H1 (cell line): ENCODE data around the gene UCN. TPM values are rescaled to one million over a fixed set of nuclear protein-coding genes. Genes with fewer than 3 reads are reported as not detected.
A peak's percentile ranks its signal among the peaks of the same experiment; 100 is the strongest.

Experiments used
- CTCF ChIA-PET: fragments of 300-600 bp; sonication (Branson Sonifier 250); formaldehyde crosslinking; loops from one replicate; lab custom pipeline; 2021; ENCODE audit not compliant: partially characterized antibody; lab: Charles Lee
- POLR2A ChIA-PET: fragments of 300-600 bp; sonication (Branson Sonifier 250); formaldehyde crosslinking; loops from one replicate; lab custom pipeline; 2021; ENCODE audit warnings: inconsistent platforms; ENCODE audit not compliant: partially characterized antibody; lab: Charles Lee
- DNase-seq, 2 experiments: peaks; one replicate each; pipeline versions ENCODE4 v3.0.0 to v3.0.0-alpha.2; 2010 to 2022; ENCODE audit warnings: low spot score in 2 of 2, low read depth in 1 of 2, mixed read lengths in 1 of 2
- FAIRE-seq: peaks from 2 replicates; lab custom pipeline; 2011; peaks lifted over from hg19 to GRCh38; lab: Jason Lieb, UNC
- H2AFZ ChIP-seq: 2 replicates; pipeline ENCODE4 v1.8.1; 2012; ENCODE audit warnings: low read length, inconsistent platforms
- H2AK5ac ChIP-seq: 2 replicates; pipeline ENCODE4 v1.6.1; 2013; ENCODE audit warnings: low read depth, low read length
- H2BK120ac ChIP-seq: replicated peaks from 2 replicates; pipeline ENCODE3; 2013; ENCODE audit warnings: low read depth, low read length, inconsistent platforms
- H2BK12ac ChIP-seq: 2 replicates; pipeline ENCODE4 v1.6.1; 2013; ENCODE audit warnings: low read depth, low read length
- H2BK15ac ChIP-seq: 2 replicates; pipeline ENCODE4 v1.6.1; 2013; ENCODE audit warnings: low read length
- H2BK20ac ChIP-seq: 2 replicates; pipeline ENCODE4 v1.6.1; 2013; ENCODE audit warnings: low read length
- H2BK5ac ChIP-seq: 2 replicates; pipeline ENCODE4 v1.6.1; 2013; ENCODE audit warnings: low read depth, low read length
- H3K14ac ChIP-seq: 2 replicates; pipeline ENCODE4 v1.6.1; 2013; ENCODE audit warnings: inconsistent platforms; ENCODE audit not compliant: insufficient read length
- H3K18ac ChIP-seq: 2 replicates; pipeline ENCODE4 v1.6.1; 2013; ENCODE audit warnings: low read length; ENCODE audit errors: extremely low read depth
- H3K23ac ChIP-seq: 2 replicates; pipeline ENCODE4 v1.6.1; 2013; ENCODE audit warnings: inconsistent platforms; ENCODE audit not compliant: insufficient read length
- H3K23me2 ChIP-seq: 2 replicates; pipeline ENCODE4 v1.6.1; 2013; ENCODE audit warnings: low read depth, low read length
- H3K27ac ChIP-seq: 2 replicates; pipeline ENCODE4 v1.6.1; 2011; ENCODE audit warnings: low read depth, low read length, inconsistent platforms
- H3K27me3 ChIP-seq, 4 experiments: replicated peaks in 1 of 4; 1 replicate in 1 of 4; 2 replicates in 3 of 4; pipeline versions ENCODE4 v1.6.1 to v1.8.1; 2011 to 2013; ENCODE audit warnings: low read length in 3 of 4, mild to moderate bottlenecking in 3 of 4, inconsistent platforms in 2 of 4, mixed read lengths in 2 of 4, moderate library complexity in 1 of 4; ENCODE audit not compliant: control insufficient read depth in 3 of 4, insufficient read depth in 3 of 4; ENCODE audit errors: extremely low read depth in 1 of 4
- H3K36me3 ChIP-seq, 4 experiments: 2 replicates each; pipeline versions ENCODE4 v1.6.1 to v1.8.1; 2011 to 2013; ENCODE audit warnings: mild to moderate bottlenecking in 4 of 4, low read length in 3 of 4, moderate library complexity in 2 of 4, control low read depth in 1 of 4, inconsistent platforms in 1 of 4; ENCODE audit not compliant: insufficient read depth in 4 of 4, control insufficient read depth in 2 of 4
- H3K4ac ChIP-seq: replicated peaks from 2 replicates; pipeline ENCODE3; 2013; ENCODE audit warnings: low read length, low read depth, mixed read lengths, inconsistent platforms; ENCODE audit not compliant: insufficient read length
- H3K4me1 ChIP-seq, 4 experiments: replicated peaks in 1 of 4; 1 replicate in 1 of 4; 2 replicates in 3 of 4; pipeline versions ENCODE4 v1.6.1 to v1.8.1; 2011 to 2013; ENCODE audit warnings: low read length in 3 of 4, inconsistent platforms in 2 of 4, mixed read lengths in 1 of 4; ENCODE audit not compliant: insufficient read depth in 4 of 4, control insufficient read depth in 3 of 4
- H3K4me2 ChIP-seq, 2 experiments: 2 replicates each; pipeline versions ENCODE4 v1.6.1 to v1.8.1; 2011 to 2013; ENCODE audit warnings: low read depth in 2 of 2, low read length in 2 of 2, control low read depth in 1 of 2, inconsistent platforms in 1 of 2, mild to moderate bottlenecking in 1 of 2; ENCODE audit not compliant: insufficient read depth in 1 of 2
- H3K4me3 ChIP-seq, 4 experiments: fragments of 200-600, 300-600 bp in 1 of 4; sonication (generic), shearing (Covaris generic), sonication (Bioruptor Twin) in 1 of 4; 2 replicates each; pipeline versions ENCODE4 v1.5.1 to v1.8.1; 2011 to 2016; ENCODE audit warnings: low read length in 4 of 4, low read depth in 3 of 4, control low read depth in 2 of 4, inconsistent platforms in 2 of 4, mild to moderate bottlenecking in 2 of 4, mixed read lengths in 1 of 4, moderate library complexity in 1 of 4; ENCODE audit not compliant: insufficient read depth in 2 of 4; ENCODE audit errors: extremely low read depth in 1 of 4
- H3K56ac ChIP-seq: replicated peaks from 2 replicates; pipeline ENCODE3; 2013; ENCODE audit warnings: low read depth, mild to moderate bottlenecking, mixed read lengths, low read length, inconsistent platforms; ENCODE audit not compliant: insufficient read length
- H3K79me1 ChIP-seq: 2 replicates; pipeline ENCODE4 v1.6.1; 2013; ENCODE audit warnings: low read depth, low read length, control low read depth
- H3K79me2 ChIP-seq, 2 experiments: 2 replicates each; pipeline versions ENCODE4 v1.6.1 to v1.8.1; 2012 to 2013; ENCODE audit warnings: low read length in 2 of 2, mild to moderate bottlenecking in 2 of 2, inconsistent platforms in 1 of 2; ENCODE audit not compliant: insufficient read depth in 2 of 2, control insufficient read depth in 1 of 2
- H3K9ac ChIP-seq, 4 experiments: replicated peaks in 1 of 4; 1 replicate in 1 of 4; 2 replicates in 3 of 4; pipeline versions ENCODE4 v1.6.1 to v1.8.1; 2011 to 2013; ENCODE audit warnings: low read depth in 3 of 4, low read length in 3 of 4, control low read depth in 2 of 4, mild to moderate bottlenecking in 2 of 4, moderate library complexity in 2 of 4, inconsistent platforms in 1 of 4; ENCODE audit errors: extremely low read depth in 1 of 4
- H3K9me3 ChIP-seq, 2 experiments: 2 replicates each; pipeline versions ENCODE4 v1.6.1 to v1.8.1; 2012 to 2013; ENCODE audit warnings: mild to moderate bottlenecking in 2 of 2, moderate library complexity in 2 of 2, control low read depth in 1 of 2, inconsistent platforms in 1 of 2, low read depth in 1 of 2, low read length in 1 of 2, mixed read lengths in 1 of 2; ENCODE audit not compliant: insufficient read depth in 2 of 2
- H4K20me1 ChIP-seq, 2 experiments: replicated peaks in 1 of 2; 2 replicates each; pipeline versions ENCODE3 to v1.8.1; 2011 to 2013; ENCODE audit warnings: inconsistent platforms in 2 of 2, low read length in 2 of 2, mild to moderate bottlenecking in 1 of 2; ENCODE audit not compliant: insufficient read depth in 2 of 2, control insufficient read depth in 1 of 2
- H4K5ac ChIP-seq: 2 replicates; pipeline ENCODE4 v1.6.1; 2013; ENCODE audit warnings: low read length, low read depth, mixed read lengths, inconsistent platforms; ENCODE audit not compliant: insufficient read length
- H4K8ac ChIP-seq: 2 replicates; pipeline ENCODE4 v1.8.0; 2013; ENCODE audit warnings: mild to moderate bottlenecking, moderate library complexity, low read length, inconsistent platforms; ENCODE audit not compliant: insufficient read depth; ENCODE audit errors: extremely low read depth
- H4K91ac ChIP-seq: replicated peaks from 2 replicates; pipeline ENCODE3; 2013; ENCODE audit warnings: low read length, mixed read lengths, inconsistent platforms; ENCODE audit not compliant: insufficient read length
- EZH2 ChIP-seq: fragments of 200-600 bp; sonication (generic); IDR thresholded peaks from 2 replicates; pipeline ENCODE4 v1.7.1; 2012; ENCODE audit warnings: low read depth, mild to moderate bottlenecking, moderate library complexity, low read length, inconsistent platforms; ENCODE audit not compliant: severe bottlenecking
- HDAC6 ChIP-seq: IDR thresholded peaks from one replicate; pipeline ENCODE4 v1.7.1; 2012; ENCODE audit warnings: low read depth, mild to moderate bottlenecking, inconsistent platforms, low read length, moderate library complexity
- JUND ChIP-seq: IDR thresholded peaks from 2 replicates; pipeline ENCODE4 v1.6.1; 2011; ENCODE audit warnings: mild to moderate bottlenecking, improper control_type of control experiment, low read length
- MAFK ChIP-seq: IDR thresholded peaks from 2 replicates; pipeline ENCODE4 v1.6.1; 2012; ENCODE audit warnings: low read depth, mild to moderate bottlenecking, improper control_type of control experiment, low read length
- POLR2AphosphoS5 ChIP-seq: IDR thresholded peaks from 2 replicates; pipeline ENCODE4 v1.6.1; 2011; ENCODE audit warnings: low read depth, low read length
- SIRT6 ChIP-seq: IDR thresholded peaks from one replicate; pipeline ENCODE4 v1.7.1; 2012; ENCODE audit warnings: low read length, inconsistent platforms
- SIX5 ChIP-seq: IDR thresholded peaks from 2 replicates; pipeline ENCODE4 v1.6.1; 2011; ENCODE audit warnings: mild to moderate bottlenecking, low read depth, low read length
- SUZ12 ChIP-seq: fragments of 200-600 bp; sonication (generic); IDR thresholded peaks from 2 replicates; pipeline ENCODE4 v1.6.1; 2012; ENCODE audit warnings: mild to moderate bottlenecking, inconsistent platforms, low read length, moderate library complexity, mixed read lengths
- TAF7 ChIP-seq: optimal IDR thresholded peaks from 2 replicates; pipeline ENCODE3; 2011; ENCODE audit warnings: low read depth, mild to moderate bottlenecking, inconsistent platforms, low read length, moderate library complexity, borderline replicate concordance
- whole genome bisulfite sequencing, 2 experiments: shearing (Covaris generic) in 1 of 2; methylation state at CpG; one replicate each; pipeline versions ENCODE4 v1.1.6 to v1.1.7; 2013 to 2015; ENCODE audit warnings: low lambda C conversion rate in 2 of 2, mixed read lengths in 2 of 2, inconsistent platforms in 1 of 2, low coverage in 1 of 2, missing lambda C conversion rate in 1 of 2; ENCODE audit not compliant: insufficient replicate concordance in 2 of 2, insufficient coverage in 1 of 2, insufficient read length in 1 of 2; ENCODE audit errors: extremely low coverage in 1 of 2, missing lambda C conversion rate in 1 of 2; 5-methylcytosine and 5-hydroxymethylcytosine counted together
- polyA plus RNA-seq, 7 experiments: library from polyadenylated mRNA; depleted of rRNA in 3 of 7; stranded (reverse) in 5 of 7; unstranded in 2 of 7; fragments of >200 nt in 5 of 7; fragments of 200-250 nt in 2 of 7; gene quantifications; 1 replicate in 5 of 7; 2 replicates in 1 of 7; 4 replicates in 1 of 7; pipeline versions ENCODE4 v1.2.1 to v1.2.3, GENCODE V29; 2011 to 2013; ENCODE audit warnings: missing spikeins in 2 of 7, mixed read lengths in 2 of 7
- total RNA-seq: library from RNA; stranded (reverse); fragmentation: NEBNext Ultra II Directional; extraction: Animal tissue kit (Norgen Biotek cat#: 25700); gene quantifications from 2 replicates; pipeline ENCODE4 v1.2.1, GENCODE V29; 2021
- TF ChIP-seq, protein P1 (sequence below), 3 experiments: IDR thresholded peaks; 1 replicate in 2 of 3; 2 replicates in 1 of 3; pipeline versions ENCODE4 v1.5.1 to v1.6.1; 2011; ENCODE audit warnings: low read length in 3 of 3, mild to moderate bottlenecking in 3 of 3, inconsistent platforms in 2 of 3, low read depth in 1 of 3, moderate library complexity in 1 of 3; ENCODE audit not compliant: insufficient read depth in 1 of 3; ENCODE audit errors: control extremely low read depth in 1 of 3

UCN gene
- total and polyA plus RNA-seq, 2 of the 8 experiments (the other 6 are each of a cell fraction or from before 2014, with no cell fraction given) = 0.35 TPM; not detected in 1

GRCh38 chr2:27261926-27262298, 46.3 kb downstream of the UCN start:
- CTCF ChIA-PET = interaction anchor here (0.9 to 14.1 kb wide), 4 partner anchors 11 to 19 kb away, joined by 3 to 288 read pairs (median 16); partner anchors contain the start of genes DNAJC5G and TRIM54

More at GRCh38 chr2:27261926-27262298, 46.3 kb downstream of the UCN start:
- H2BK15ac ChIP-seq = no peak overlapping the region
- peaks cover 39 to 67% (median 59%) of the 10 kb centered on the region in 4 experiments for H3K27me3 ChIP-seq
- no peak overlapping the region for H2BK20ac ChIP-seq
- H3K56ac ChIP-seq = no peak overlapping the region
- H4K5ac ChIP-seq = no peak overlapping the region
- H2AFZ ChIP-seq = no peak overlapping the region
- peak overlapping the region; percentile 60 to 85 (median 63) for H3K4me3 ChIP-seq
- H3K4me1 ChIP-seq = peaks cover 3 to 19% (median 14%) of the 10 kb centered on the region in 4 experiments
- no peak overlapping the region for H3K14ac ChIP-seq
- no peak overlapping the region for H2AK5ac ChIP-seq
- H3K9me3 ChIP-seq = no peaks in the 10 kb centered on the region
- peaks cover 19% of the 10 kb centered on the region; the same call in 1 of the 2 replicates for H3K23me2 ChIP-seq
- no peak overlapping the region for H3K23ac ChIP-seq
- H4K91ac ChIP-seq = no peak overlapping the region
- no peak for TF ChIP-seq JUND
- TF ChIP-seq POLR2AphosphoS5 = no peak
- TF ChIP-seq EZH2 = peak; percentile 25
- no peak for TF ChIP-seq SIRT6
- no peak for TF ChIP-seq HDAC6
- TF ChIP-seq MAFK = no peak
- TF ChIP-seq SIX5 = no peak
- 0 out of 2 replicates have a peak, but pooled peaks have one; percentile 47 for TF ChIP-seq SUZ12
- TF ChIP-seq TAF7 = no peak
- TF ChIP-seq, protein P1, sequence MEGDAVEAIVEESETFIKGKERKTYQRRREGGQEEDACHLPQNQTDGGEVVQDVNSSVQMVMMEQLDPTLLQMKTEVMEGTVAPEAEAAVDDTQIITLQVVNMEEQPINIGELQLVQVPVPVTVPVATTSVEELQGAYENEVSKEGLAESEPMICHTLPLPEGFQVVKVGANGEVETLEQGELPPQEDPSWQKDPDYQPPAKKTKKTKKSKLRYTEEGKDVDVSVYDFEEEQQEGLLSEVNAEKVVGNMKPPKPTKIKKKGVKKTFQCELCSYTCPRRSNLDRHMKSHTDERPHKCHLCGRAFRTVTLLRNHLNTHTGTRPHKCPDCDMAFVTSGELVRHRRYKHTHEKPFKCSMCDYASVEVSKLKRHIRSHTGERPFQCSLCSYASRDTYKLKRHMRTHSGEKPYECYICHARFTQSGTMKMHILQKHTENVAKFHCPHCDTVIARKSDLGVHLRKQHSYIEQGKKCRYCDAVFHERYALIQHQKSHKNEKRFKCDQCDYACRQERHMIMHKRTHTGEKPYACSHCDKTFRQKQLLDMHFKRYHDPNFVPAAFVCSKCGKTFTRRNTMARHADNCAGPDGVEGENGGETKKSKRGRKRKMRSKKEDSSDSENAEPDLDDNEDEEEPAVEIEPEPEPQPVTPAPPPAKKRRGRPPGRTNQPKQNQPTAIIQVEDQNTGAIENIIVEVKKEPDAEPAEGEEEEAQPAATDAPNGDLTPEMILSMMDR (IDR thresholded peaks at IDR 0.05; ENCODE audit: control extremely low read depth in 1 of 3, insufficient read depth in 1 of 3, low read depth in 1 of 3, low read length in 3 of 3) = no peak
- no peak for FAIRE-seq
- no peak overlapping the region for H3K27ac ChIP-seq
- POLR2A ChIA-PET = interaction anchor here (0.7 to 8.2 kb wide), 7 partner anchors 11 to 53 kb away, joined by 3 to 71 read pairs (median 5); partner anchors contain the start of genes ATRAID, CAD, DNAJC5G and SLC5A6
- H3K79me2 ChIP-seq = peaks cover 0 to 2% of the 10 kb centered on the region in 2 experiments; a peak in 1 of 4 replicates
- H4K8ac ChIP-seq = peak overlapping the region; percentile 45; the same call in 1 of the 2 replicates
- peak overlapping the region; percentile 88 to 99 for H3K4me2 ChIP-seq
- H2BK12ac ChIP-seq = no peak overlapping the region
- H2BK5ac ChIP-seq = no peak overlapping the region
- DNase-seq = peak in 1 of 2 experiments; percentile 55
- H3K9ac ChIP-seq = peak overlapping the region in 3 of 4 experiments; percentile 1 to 65 (median 4); a peak in 1 of 7 replicates
- H3K4ac ChIP-seq = no peak overlapping the region
- H3K18ac ChIP-seq = peak overlapping the region; percentile 15; the same call in 1 of the 2 replicates
- H3K79me1 ChIP-seq = no peaks in the 10 kb centered on the region
- 7% methylated on average over 10 of the region's 40 CpGs; no CpG with 5 or more reads in 1 of the 2 experiments for WGBS, 2 experiments
- H3K36me3 ChIP-seq = no peaks in the 10 kb centered on the region
- peaks cover 0 to 8% of the 10 kb centered on the region in 2 experiments for H4K20me1 ChIP-seq
- H2BK120ac ChIP-seq = no peak overlapping the region
